Placental pericyte (primary cell): Measurements from ENCODE around the gene ARL13B. TPM values are rescaled to one million over a fixed set of nuclear protein-coding genes. Genes with fewer than 3 reads are reported as not detected.

Experiments used
- small RNA-seq: library from RNA; depleted of rRNA; stranded (forward); fragments of <200 nt; gene quantifications from one replicate; pipeline ENCODE3, GENCODE V24; 2012; ENCODE audit warnings: low replicate concordance
- total RNA-seq: library from RNA; depleted of rRNA; stranded (reverse); fragments of >200 nt; gene quantifications from 2 replicates; pipeline ENCODE4 v1.2.3, GENCODE V29; 2012

ARL13B gene
- 7.7 and 12.3 TPM in 2 replicates for total RNA-seq

GRCh38 chr3:93979850-93980676, at the start of gene ARL13B:
Gene ARL13B (plus strand): TSS chr3:93980155. CDS start chr3:93980424, 269 bp downstream.

GRCh38 chr3:93973131-93974126, 6.5 kb upstream of the ARL13B start, which contains the start of gene PROS1:
Gene PROS1 (minus strand): TSS chr3:93973896. CDS start chr3:93973749, 147 bp downstream.

GRCh38 chr3:94028093-94028837, 48.3 kb downstream of the ARL13B start, which contains the start of gene STX19:
Gene STX19 (minus strand): TSS chr3:94028597. CDS start chr3:94015269, 13,328 bp downstream.

GRCh38 chr3:94062513-94063404, 82.8 kb downstream of the ARL13B start, which contains the start of the genes DHFR2 and NSUN3:
Gene DHFR2 (minus strand): TSS chr3:94062916. CDS start chr3:94061511, 1,405 bp downstream.
Gene NSUN3 (plus strand): TSS chr3:94063061. CDS start chr3:94063127, 66 bp downstream.

Small RNA genes lying within 50 kb of the gene (small RNA-seq; reads per million reads assigned to genes)
- gene RF00019 (not detected), gene RNU6-511P (not detected)

Other genes starting within 250 kb of the ARL13B start
- 6.2 and 12.3 TPM in 2 replicates for gene PROS1, start 6.3 kb upstream of the ARL13B start, total RNA-seq
- not detected in 2 replicates for gene STX19, start 48.4 kb downstream of the ARL13B start, total RNA-seq
- 3.1 and 4.2 TPM in 2 replicates for gene DHFR2, start 82.8 kb downstream of the ARL13B start, total RNA-seq
- 7.7 and 14.6 TPM in 2 replicates for gene NSUN3, start 82.9 kb downstream of the ARL13B start, total RNA-seq